ENCODE data around the gene BCL2L13.
A peak's percentile ranks its signal among the peaks of the same experiment; 100 is the strongest.
"Not testable (repeated sequence)": the region's sequence is repeated elsewhere in the genome, so short reads cannot be mapped to it uniquely, and the experiment has no call there.

Gene BCL2L13

GRCh38 chr22:17638182-17638431 lies 450 bp upstream of the BCL2L13 start:
- H3K36me3 ChIP-seq (ENCODE audit: low read depth), result 0 out of 2 replicates have a peak, but pooled peaks cover 5% of the 10 kb centered on the region
- no peak for DNase-seq (ENCODE audit: low spot score)

GRCh38 chr22:17639247-17639741 lies 737 bp downstream of the BCL2L13 start:
- peaks cover 9% of the 10 kb centered on the region for H3K4me1 ChIP-seq (ENCODE audit: insufficient read depth, poor library complexity, severe bottlenecking)
- DNase-seq (ENCODE audit: low spot score) (no peak), ATAC-seq (ENCODE audit: low read depth) (0 out of 3 replicates have a peak, but pooled peaks have one; percentile 15)
- peak overlapping the region; percentile 93 for H3K27ac ChIP-seq (ENCODE audit: poor library complexity, severe bottlenecking)
- TF ChIP-seq CTCF (IDR thresholded peaks at IDR 0.05; ENCODE audit: poor library complexity, severe bottlenecking), result no peak
- H3K36me3 ChIP-seq (ENCODE audit: low read depth), result 0 out of 2 replicates have a peak, but pooled peaks cover 5% of the 10 kb centered on the region
- H3K27me3 ChIP-seq (ENCODE audit: insufficient read depth, poor library complexity, severe bottlenecking), result no peaks in the 10 kb centered on the region
- H3K9me3 ChIP-seq (ENCODE audit: severe bottlenecking), result no peaks in the 10 kb centered on the region
- peak overlapping the region; percentile 72 for H3K4me3 ChIP-seq (ENCODE audit: severe bottlenecking)

More at GRCh38 chr22:17638182-17638431, 450 bp upstream of the BCL2L13 start:
- H3K9me3 ChIP-seq (ENCODE audit: severe bottlenecking), result no peaks in the 10 kb centered on the region
- peak; percentile 56 for ATAC-seq (ENCODE audit: low read depth)
- no peaks in the 10 kb centered on the region for H3K27me3 ChIP-seq (ENCODE audit: insufficient read depth, poor library complexity, severe bottlenecking)
- peak overlapping the region; percentile 72 for H3K4me3 ChIP-seq (ENCODE audit: severe bottlenecking)
- TF ChIP-seq CTCF (IDR thresholded peaks at IDR 0.05; ENCODE audit: poor library complexity, severe bottlenecking), result peak; percentile 18
- H3K27ac ChIP-seq (ENCODE audit: poor library complexity, severe bottlenecking), result peak overlapping the region; percentile 93
- peaks cover 17% of the 10 kb centered on the region for H3K4me1 ChIP-seq (ENCODE audit: insufficient read depth, poor library complexity, severe bottlenecking)

- no peak for DNase-seq (ENCODE audit: low spot score)
- TF ChIP-seq CTCF (IDR thresholded peaks at IDR 0.05; ENCODE audit: poor library complexity, severe bottlenecking), result no peak
Measured at GRCh38 chr22:17641269-17641668, 2.7 kb downstream of the BCL2L13 start.

GRCh38 chr22:17642357-17642756 lies 3.8 kb downstream of the BCL2L13 start:
- H3K27me3 ChIP-seq (ENCODE audit: insufficient read depth, poor library complexity, severe bottlenecking); ATAC-seq (ENCODE audit: low read depth); H3K4me3 ChIP-seq (ENCODE audit: severe bottlenecking); H3K27ac ChIP-seq (ENCODE audit: poor library complexity, severe bottlenecking); DNase-seq (ENCODE audit: low spot score); H3K36me3 ChIP-seq (ENCODE audit: low read depth); H3K9me3 ChIP-seq (ENCODE audit: severe bottlenecking): not testable (repeated sequence)
- peaks cover 13% of the 10 kb centered on the region for H3K4me1 ChIP-seq (ENCODE audit: insufficient read depth, poor library complexity, severe bottlenecking)

More at GRCh38 chr22:17641269-17641668, 2.7 kb downstream of the BCL2L13 start:
- Histone ChIP-seq H3K4me3 (ENCODE audit: severe bottlenecking) (no peak overlapping the region), H3K36me3 (ENCODE audit: low read depth) (peaks cover 10% of the 10 kb centered on the region), H3K27me3 (ENCODE audit: insufficient read depth, poor library complexity, severe bottlenecking) (no peaks in the 10 kb centered on the region), H3K9me3 (ENCODE audit: severe bottlenecking) (no peaks in the 10 kb centered on the region), H3K4me1 (ENCODE audit: insufficient read depth, poor library complexity, severe bottlenecking) (peaks cover 13% of the 10 kb centered on the region), H3K27ac (ENCODE audit: poor library complexity, severe bottlenecking) (no peak overlapping the region)
- no peak for ATAC-seq (ENCODE audit: low read depth)

GRCh38 chr22:17647452-17647851 lies 8.9 kb downstream of the BCL2L13 start:
- peaks cover 6% of the 10 kb centered on the region for H3K4me1 ChIP-seq (ENCODE audit: insufficient read depth, poor library complexity, severe bottlenecking)
- no peaks in the 10 kb centered on the region for H3K27me3 ChIP-seq (ENCODE audit: insufficient read depth, poor library complexity, severe bottlenecking)
- ATAC-seq (ENCODE audit: low read depth) (no peak), DNase-seq (ENCODE audit: low spot score) (no peak)
- H3K4me3 ChIP-seq (ENCODE audit: severe bottlenecking), result no peak overlapping the region
- peaks cover 12% of the 10 kb centered on the region for H3K36me3 ChIP-seq (ENCODE audit: low read depth)
- TF ChIP-seq CTCF (IDR thresholded peaks at IDR 0.05; ENCODE audit: poor library complexity, severe bottlenecking), result no peak
- no peak overlapping the region for H3K27ac ChIP-seq (ENCODE audit: poor library complexity, severe bottlenecking)
- no peaks in the 10 kb centered on the region for H3K9me3 ChIP-seq (ENCODE audit: severe bottlenecking)
